GM12891 (cell line): ENCODE measurements around the gene HBZ.

Experiments
- POLR2A ChIP-seq: IDR thresholded peaks from 2 replicates; pipeline ENCODE4 v1.6.1; 2011; ENCODE audit warnings: low read depth, low read length, control low read depth
- POLR2AphosphoS5 ChIP-seq: IDR thresholded peaks from 2 replicates; pipeline ENCODE4 v1.6.1; 2011; ENCODE audit warnings: low read depth, low read length, control low read depth
- TAF1 ChIP-seq: IDR thresholded peaks from 2 replicates; pipeline ENCODE4 v1.6.1; 2011; ENCODE audit warnings: low read depth, low read length, control low read depth

DNA sequence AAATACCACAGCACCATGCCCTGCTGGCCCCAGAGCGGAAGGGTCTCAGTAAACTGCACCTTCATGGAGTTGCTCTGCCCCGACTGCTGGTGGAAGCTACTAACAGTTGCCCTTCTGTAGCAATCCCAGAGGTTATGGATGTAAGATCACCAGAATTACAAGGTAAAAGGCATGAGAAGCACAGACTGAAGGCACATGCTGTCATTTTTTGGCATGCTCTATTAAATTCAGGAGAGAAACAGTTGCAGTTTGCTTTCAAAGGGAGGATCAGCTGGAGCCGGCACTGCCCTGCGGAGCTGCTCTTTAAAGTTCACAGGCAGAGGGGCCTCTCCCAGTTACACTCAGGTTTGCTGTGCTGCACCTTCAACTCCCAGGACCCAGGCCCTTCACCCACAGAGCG lies 33.1 kb upstream of the HBZ start:
- TF ChIP-seq TAF1: no peak
- no peak for TF ChIP-seq POLR2A
- no peak for TF ChIP-seq POLR2AphosphoS5
